ENCODE results near the gene CAMTA1. TPM values are rescaled to one million over a fixed set of nuclear protein-coding genes. Genes with fewer than 3 reads are reported as not detected.
"Not testable (repeated sequence)": the region's sequence is repeated elsewhere in the genome, so short reads cannot be mapped to it uniquely, and the experiment has no call there.

Gene CAMTA1
- total RNA-seq, 1 donor from 2014 or later: 268 TPM

DNA sequence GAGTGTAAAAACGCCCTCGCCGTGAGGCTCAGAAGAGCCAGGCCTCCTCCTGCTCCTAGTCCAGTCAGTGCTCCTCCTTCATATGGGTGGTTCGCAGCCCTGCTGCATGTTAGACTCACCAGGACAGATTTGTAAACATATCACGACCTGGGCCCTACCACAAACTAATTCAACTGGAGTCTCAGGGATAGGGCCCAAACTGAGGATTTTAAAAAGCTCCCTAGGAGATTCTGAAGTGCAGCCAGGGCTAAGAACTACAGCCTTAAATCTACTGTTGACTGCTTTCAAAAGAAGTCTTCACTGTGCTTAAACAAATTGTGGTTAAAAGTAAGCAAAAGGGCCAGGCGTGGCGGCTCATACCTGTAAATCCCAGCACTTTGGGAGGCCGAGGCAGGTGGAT lies 57.0 kb downstream of the CAMTA1 start:
- H3K36me3 ChIP-seq: no peaks in the 10 kb centered on the region
- no peak overlapping the region for H3K27ac Mint-ChIP-seq

DNA sequence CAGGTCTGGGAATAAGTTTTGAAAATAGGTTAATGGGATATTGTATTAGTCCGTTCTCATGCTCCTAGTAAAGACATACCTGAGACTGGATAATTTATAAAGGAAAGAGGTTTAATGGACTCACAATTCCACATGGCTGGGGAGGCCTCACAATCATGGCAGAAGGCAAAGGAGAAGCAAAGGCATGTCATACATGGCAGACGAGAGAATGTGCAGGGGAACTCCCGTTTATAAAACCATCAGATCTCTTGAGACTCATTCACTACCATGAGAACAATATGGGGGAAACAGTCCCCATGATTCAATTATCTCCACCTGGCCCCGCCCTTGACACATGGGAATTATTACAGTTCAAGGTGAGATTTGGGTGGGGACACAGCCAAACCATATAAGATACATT lies 60.5 kb downstream of the CAMTA1 start:
- H3K27ac Mint-ChIP-seq; H3K4me3 Mint-ChIP-seq; DNase-seq (ENCODE audit: low spot score); H2AFZ ChIP-seq (replicated peaks); H3K4me2 ChIP-seq; H3K4me3 ChIP-seq; H3K27me3 Mint-ChIP-seq (ENCODE audit: insufficient read depth, low read depth); H3K4me1 Mint-ChIP-seq; H3K9ac ChIP-seq; H3F3A ChIP-seq (ENCODE audit: low read depth); H3K4me1 ChIP-seq; H3K27ac ChIP-seq; H3K9me3 Mint-ChIP-seq; H3K27me3 ChIP-seq; H3K36me3 ChIP-seq; H4K20me1 ChIP-seq (ENCODE audit: low read depth): not testable (repeated sequence)
- peaks cover 10% of the 10 kb centered on the region for H3K9me3 ChIP-seq (ENCODE audit: low read depth)
- H3K79me2 ChIP-seq (ENCODE audit: low read depth): peaks cover 64% of the 10 kb centered on the region
- H3K36me3 Mint-ChIP-seq: peaks cover 44% of the 10 kb centered on the region

More for the DNA sequence above, 57.0 kb downstream of the CAMTA1 start:
- Mint-ChIP-seq H3K9me3 (peaks cover 10% of the 10 kb centered on the region), H3K4me3 (no peak overlapping the region), H3K4me1 (no peaks in the 10 kb centered on the region), H3K36me3 (peaks cover 40% of the 10 kb centered on the region), H3K27me3 (ENCODE audit: insufficient read depth, low read depth) (peaks cover 2% of the 10 kb centered on the region)
- no peak overlapping the region for H3K9ac ChIP-seq
- H3F3A ChIP-seq (ENCODE audit: low read depth): no peaks in the 10 kb centered on the region
- H3K4me1 ChIP-seq: no peaks in the 10 kb centered on the region
- no peak overlapping the region for H2AFZ ChIP-seq (replicated peaks)
- H3K79me2 ChIP-seq (ENCODE audit: low read depth): peaks cover 82% of the 10 kb centered on the region
- H4K20me1 ChIP-seq (ENCODE audit: low read depth): peaks cover 13% of the 10 kb centered on the region
- TF ChIP-seq, protein P1, sequence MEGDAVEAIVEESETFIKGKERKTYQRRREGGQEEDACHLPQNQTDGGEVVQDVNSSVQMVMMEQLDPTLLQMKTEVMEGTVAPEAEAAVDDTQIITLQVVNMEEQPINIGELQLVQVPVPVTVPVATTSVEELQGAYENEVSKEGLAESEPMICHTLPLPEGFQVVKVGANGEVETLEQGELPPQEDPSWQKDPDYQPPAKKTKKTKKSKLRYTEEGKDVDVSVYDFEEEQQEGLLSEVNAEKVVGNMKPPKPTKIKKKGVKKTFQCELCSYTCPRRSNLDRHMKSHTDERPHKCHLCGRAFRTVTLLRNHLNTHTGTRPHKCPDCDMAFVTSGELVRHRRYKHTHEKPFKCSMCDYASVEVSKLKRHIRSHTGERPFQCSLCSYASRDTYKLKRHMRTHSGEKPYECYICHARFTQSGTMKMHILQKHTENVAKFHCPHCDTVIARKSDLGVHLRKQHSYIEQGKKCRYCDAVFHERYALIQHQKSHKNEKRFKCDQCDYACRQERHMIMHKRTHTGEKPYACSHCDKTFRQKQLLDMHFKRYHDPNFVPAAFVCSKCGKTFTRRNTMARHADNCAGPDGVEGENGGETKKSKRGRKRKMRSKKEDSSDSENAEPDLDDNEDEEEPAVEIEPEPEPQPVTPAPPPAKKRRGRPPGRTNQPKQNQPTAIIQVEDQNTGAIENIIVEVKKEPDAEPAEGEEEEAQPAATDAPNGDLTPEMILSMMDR (IDR thresholded peaks at IDR 0.05): no peak
- TF ChIP-seq EZH2 (IDR thresholded peaks at IDR 0.05) (no peak), EZH2phosphoT487 (IDR thresholded peaks at IDR 0.05) (no peak)
- H3K9me3 ChIP-seq (ENCODE audit: low read depth): peaks cover 10% of the 10 kb centered on the region
- no peak overlapping the region for H3K4me2 ChIP-seq
- no peak overlapping the region for H3K4me3 ChIP-seq
- H3K27me3 ChIP-seq: no peaks in the 10 kb centered on the region
- DNase-seq (ENCODE audit: low spot score): no peak
- no peak overlapping the region for H3K27ac ChIP-seq

DNA sequence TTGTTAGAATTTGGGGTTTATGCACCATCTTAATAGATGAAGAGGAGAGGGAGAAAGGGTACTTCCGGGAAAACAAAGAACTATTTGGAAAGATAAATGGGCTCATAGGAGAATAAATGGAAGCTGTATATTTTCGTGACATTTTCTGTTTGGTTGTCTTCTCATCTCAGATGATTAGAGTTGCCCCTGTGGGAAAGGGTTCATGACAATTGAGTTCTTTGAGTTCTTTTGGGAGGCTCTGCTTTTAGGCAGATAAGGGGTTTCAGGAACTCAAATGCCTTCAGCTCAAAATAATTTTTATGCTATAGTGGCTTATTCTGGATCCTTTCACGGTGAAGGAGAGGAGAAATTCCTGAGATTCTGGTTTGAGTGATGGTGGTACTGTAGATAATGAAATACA lies 63.6 kb downstream of the CAMTA1 start:
- Histone ChIP-seq H3K9me3 (ENCODE audit: low read depth) (peaks cover 10% of the 10 kb centered on the region), H3K79me2 (ENCODE audit: low read depth) (peaks cover 37% of the 10 kb centered on the region), H3K36me3 (peaks cover 3% of the 10 kb centered on the region), H3K9ac (no peak overlapping the region), H3K4me2 (no peak overlapping the region), H2AFZ (replicated peaks) (no peak overlapping the region), H3F3A (ENCODE audit: low read depth) (no peaks in the 10 kb centered on the region), H4K20me1 (ENCODE audit: low read depth) (no peaks in the 10 kb centered on the region), H3K4me1 (no peaks in the 10 kb centered on the region), H3K27me3 (no peaks in the 10 kb centered on the region), H3K27ac (no peak overlapping the region), H3K4me3 (no peak overlapping the region)
- Mint-ChIP-seq H3K4me1 (no peaks in the 10 kb centered on the region), H3K27me3 (ENCODE audit: insufficient read depth, low read depth) (no peaks in the 10 kb centered on the region), H3K27ac (no peak overlapping the region), H3K4me3 (no peak overlapping the region), H3K9me3 (peaks cover 11% of the 10 kb centered on the region), H3K36me3 (peaks cover 56% of the 10 kb centered on the region)
- TF ChIP-seq EZH2 (IDR thresholded peaks at IDR 0.05) (no peak), EZH2phosphoT487 (IDR thresholded peaks at IDR 0.05) (no peak)
- TF ChIP-seq, protein P1 (IDR thresholded peaks at IDR 0.05): no peak
- no peak for DNase-seq (ENCODE audit: low spot score)

DNA sequence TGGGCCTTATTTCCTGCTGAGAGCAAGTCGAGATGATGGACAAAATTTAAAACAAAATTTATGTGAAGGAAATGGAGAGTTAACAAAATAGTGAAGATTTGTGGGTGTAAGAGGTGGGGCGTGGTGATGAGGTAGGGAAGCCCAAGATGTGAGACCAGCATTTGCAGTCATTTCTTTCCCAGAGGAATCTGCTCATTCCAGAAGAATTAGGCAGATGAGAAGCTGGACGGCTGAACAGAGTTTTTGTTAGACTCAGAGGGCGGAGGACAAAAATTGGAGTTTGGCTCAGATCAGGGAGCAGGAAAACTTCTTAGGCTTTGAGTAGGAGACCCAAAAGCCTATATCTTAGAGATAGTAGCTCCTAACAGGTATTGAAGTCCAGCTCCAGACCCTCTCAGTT lies 65.3 kb downstream of the CAMTA1 start:
- H3K79me2 ChIP-seq (ENCODE audit: low read depth): peaks cover 36% of the 10 kb centered on the region
- no peak overlapping the region for H3K4me2 ChIP-seq
- peaks cover 9% of the 10 kb centered on the region for H3K9me3 Mint-ChIP-seq
- H3K27ac Mint-ChIP-seq: no peak overlapping the region
- H3K27ac ChIP-seq: no peak overlapping the region
- DNase-seq (ENCODE audit: low spot score): no peak
- H3K27me3 ChIP-seq: no peaks in the 10 kb centered on the region
- H3K4me3 ChIP-seq: no peak overlapping the region
- H3K27me3 Mint-ChIP-seq (ENCODE audit: insufficient read depth, low read depth): no peaks in the 10 kb centered on the region
- H3K4me1 Mint-ChIP-seq: no peaks in the 10 kb centered on the region
- H4K20me1 ChIP-seq (ENCODE audit: low read depth): no peaks in the 10 kb centered on the region
- no peak overlapping the region for H3K4me3 Mint-ChIP-seq
- TF ChIP-seq, protein P1 (IDR thresholded peaks at IDR 0.05): no peak
- TF ChIP-seq EZH2 (IDR thresholded peaks at IDR 0.05) (no peak), EZH2phosphoT487 (IDR thresholded peaks at IDR 0.05) (no peak)
- peaks cover 7% of the 10 kb centered on the region for H3K9me3 ChIP-seq (ENCODE audit: low read depth)
- peaks cover 53% of the 10 kb centered on the region for H3K36me3 Mint-ChIP-seq
- H2AFZ ChIP-seq (replicated peaks): no peak overlapping the region
- H3K36me3 ChIP-seq: peaks cover 17% of the 10 kb centered on the region
- no peak overlapping the region for H3K9ac ChIP-seq
- H3K4me1 ChIP-seq: no peaks in the 10 kb centered on the region
- no peaks in the 10 kb centered on the region for H3F3A ChIP-seq (ENCODE audit: low read depth)

Data from neural progenitor cell (in vitro differentiated cells).